Transverse colon (tissue), 4 donors: ENCODE data around the gene HDDC3. TPM values are rescaled to one million over a fixed set of nuclear protein-coding genes. Genes with fewer than 3 reads are reported as not detected.

Experiments
- DNase-seq: peaks from one replicate; pipeline ENCODE4 v3.0.0-alpha.2; 2019
- H3K27ac ChIP-seq, 4 donors: fragments of 200-600 bp; sonication (generic); 2 replicates each; pipeline ENCODE4 v1.5.1; 2016 to 2018; ENCODE audit warnings: inconsistent platforms in 4 of 4
- H3K27me3 ChIP-seq: fragments of 200-600 bp; sonication (generic); 2 replicates; pipeline ENCODE4 v1.5.1; 2017; ENCODE audit warnings: inconsistent platforms
- H3K36me3 ChIP-seq, 4 donors: fragments of 200-600 bp; sonication (generic); 2 replicates each; pipeline ENCODE4 v1.5.1; 2017 to 2019; ENCODE audit warnings: inconsistent platforms in 4 of 4
- H3K4me1 ChIP-seq, 4 donors: fragments of 200-600 bp; sonication (generic); 2 replicates each; pipeline ENCODE4 v1.5.1; 2017 to 2020; ENCODE audit warnings: inconsistent platforms in 4 of 4
- H3K4me3 ChIP-seq, 4 donors: fragments of 200-600 bp; sonication (generic); 1 replicate in 1 of 4; 2 replicates in 3 of 4; pipeline versions ENCODE4 v1.5.1 to v1.6.1; 2017 to 2019; ENCODE audit warnings: inconsistent platforms in 4 of 4
- H3K9me3 ChIP-seq, 2 donors: fragments of 200-600 bp; sonication (generic); 2 replicates each; pipeline ENCODE4 v1.5.1; 2017 to 2019; ENCODE audit warnings: inconsistent platforms in 2 of 2
- EP300 ChIP-seq: sonication (generic); formaldehyde crosslinking; IDR thresholded peaks from one replicate; pipeline ENCODE4 v1.6.1; 2017; ENCODE audit warnings: antibody characterized with exemption, low read depth
- POLR2A ChIP-seq: fragments of 450-650 bp; IDR thresholded peaks from one replicate; pipeline ENCODE4 v1.6.1; 2016; ENCODE audit warnings: antibody characterized with exemption, mild to moderate bottlenecking, moderate library complexity
- POLR2AphosphoS5 ChIP-seq, 3 donors: sonication (generic); formaldehyde crosslinking; IDR thresholded peaks; one replicate each; pipeline ENCODE4 v1.6.1; 2016; ENCODE audit warnings: antibody characterized with exemption in 3 of 3
- WGBS, 2 donors: methylation state at CpG; one replicate each; pipeline ENCODE4 v1.1.5; 2018; ENCODE audit warnings: low coverage in 1 of 2; 5-methylcytosine and 5-hydroxymethylcytosine counted together
- in situ Hi-C, 4 donors: fragments of 200-750 bp; cut with MboI; loops; one replicate each; pipeline versions ENCODE4 v1.15.0 to v1.15.1; 2017; ENCODE audit warnings: low sequenced_read_pairs in 3 of 4, low pct_ligation_motif_present in 1 of 4, low pct_unique_long_range_greater_than_20kb in 1 of 4
- intact Hi-C: fragments of 100-400 bp; cut with DNase I; formaldehyde crosslinking; loops from one replicate; pipeline ENCODE4 v1.15.1; 2023; ENCODE audit warnings: low total_unique reads
- total RNA-seq, 4 donors: library from RNA; depleted of rRNA; stranded (reverse); fragments of >200 nt; gene quantifications; one replicate each; pipeline ENCODE4 v1.1.0, GENCODE V29; 2016
- TF ChIP-seq, protein P1 (sequence below), 5 experiments: fragments of 200-600 bp in 3 of 5; fragments of 450-650 bp in 2 of 5; sonication (generic) in 3 of 5; IDR thresholded peaks; 1 replicate in 2 of 5; 2 replicates in 3 of 5; pipeline ENCODE4 v1.5.1; 2016 to 2017; ENCODE audit warnings: antibody characterized with exemption in 5 of 5, inconsistent platforms in 3 of 5, mild to moderate bottlenecking in 2 of 5, moderate library complexity in 1 of 5

HDDC3 gene, protein sequence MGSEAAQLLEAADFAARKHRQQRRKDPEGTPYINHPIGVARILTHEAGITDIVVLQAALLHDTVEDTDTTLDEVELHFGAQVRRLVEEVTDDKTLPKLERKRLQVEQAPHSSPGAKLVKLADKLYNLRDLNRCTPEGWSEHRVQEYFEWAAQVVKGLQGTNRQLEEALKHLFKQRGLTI
- 10 to 100 TPM; 13.8 to 21.8 (median 17.9) TPM for total RNA-seq

DNA sequence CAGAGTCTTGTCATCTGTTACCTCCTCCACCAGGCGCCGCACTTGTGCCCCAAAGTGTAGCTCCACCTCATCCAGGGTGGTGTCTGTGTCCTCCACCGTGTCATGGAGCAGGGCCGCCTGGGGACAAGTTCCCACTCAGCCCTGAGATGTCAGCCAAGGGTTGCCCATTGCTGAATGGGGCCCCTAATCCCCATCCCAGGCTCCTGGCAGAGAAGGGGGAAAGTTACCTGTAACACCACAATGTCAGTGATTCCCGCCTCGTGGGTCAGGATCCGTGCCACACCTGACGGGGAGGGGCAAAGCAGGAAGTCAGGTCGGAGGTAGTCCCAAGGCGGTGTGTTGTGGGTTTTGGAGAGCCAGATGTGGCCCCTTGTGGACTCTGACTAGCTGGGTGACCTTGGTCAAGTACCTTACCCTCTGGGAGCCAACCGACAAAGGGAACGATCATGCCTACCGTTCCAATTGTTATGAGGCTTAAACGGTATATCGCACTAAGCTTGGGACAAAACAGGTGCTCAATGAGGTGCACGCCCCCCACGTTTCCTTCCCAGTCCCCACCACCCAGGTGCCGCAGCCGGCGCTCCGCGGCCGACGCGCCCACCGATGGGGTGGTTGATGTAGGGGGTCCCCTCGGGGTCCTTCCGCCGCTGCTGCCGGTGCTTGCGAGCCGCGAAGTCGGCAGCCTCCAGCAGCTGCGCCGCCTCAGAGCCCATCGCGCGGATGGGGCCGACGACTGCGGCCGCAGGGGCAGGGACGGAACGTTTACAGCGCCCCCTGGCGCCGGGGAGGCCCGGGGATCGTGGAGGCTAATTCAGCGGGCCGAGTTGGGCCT lies at the start of gene HDDC3:
Gene HDDC3, minus strand, starts transcription at position 722 of the 832 bp plus-strand sequence. Its CDS starts 9 bp downstream, at position 713.
- in situ Hi-C loops, result no loop called here

DNA sequence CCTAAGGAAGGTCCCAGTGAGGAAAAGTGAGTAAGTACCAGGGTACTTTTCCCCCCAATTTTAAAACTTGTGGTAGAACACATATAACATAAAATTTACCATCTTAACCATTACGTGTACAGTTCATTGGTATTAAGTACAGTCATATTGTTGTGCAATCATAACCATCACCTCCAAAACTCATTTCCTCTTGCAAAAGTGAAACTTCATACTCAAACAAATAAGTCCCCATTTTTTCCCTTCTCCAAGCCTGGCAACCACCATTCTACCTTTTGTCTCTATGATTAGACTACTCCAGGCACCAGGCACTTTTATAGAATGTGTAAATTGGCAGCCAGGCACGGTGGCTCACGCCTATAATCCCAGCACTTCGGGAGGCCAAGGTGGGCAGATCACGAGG lies 49.8 kb upstream of the HDDC3 start:
- TF ChIP-seq EP300, result no peak
- TF ChIP-seq, protein P1, sequence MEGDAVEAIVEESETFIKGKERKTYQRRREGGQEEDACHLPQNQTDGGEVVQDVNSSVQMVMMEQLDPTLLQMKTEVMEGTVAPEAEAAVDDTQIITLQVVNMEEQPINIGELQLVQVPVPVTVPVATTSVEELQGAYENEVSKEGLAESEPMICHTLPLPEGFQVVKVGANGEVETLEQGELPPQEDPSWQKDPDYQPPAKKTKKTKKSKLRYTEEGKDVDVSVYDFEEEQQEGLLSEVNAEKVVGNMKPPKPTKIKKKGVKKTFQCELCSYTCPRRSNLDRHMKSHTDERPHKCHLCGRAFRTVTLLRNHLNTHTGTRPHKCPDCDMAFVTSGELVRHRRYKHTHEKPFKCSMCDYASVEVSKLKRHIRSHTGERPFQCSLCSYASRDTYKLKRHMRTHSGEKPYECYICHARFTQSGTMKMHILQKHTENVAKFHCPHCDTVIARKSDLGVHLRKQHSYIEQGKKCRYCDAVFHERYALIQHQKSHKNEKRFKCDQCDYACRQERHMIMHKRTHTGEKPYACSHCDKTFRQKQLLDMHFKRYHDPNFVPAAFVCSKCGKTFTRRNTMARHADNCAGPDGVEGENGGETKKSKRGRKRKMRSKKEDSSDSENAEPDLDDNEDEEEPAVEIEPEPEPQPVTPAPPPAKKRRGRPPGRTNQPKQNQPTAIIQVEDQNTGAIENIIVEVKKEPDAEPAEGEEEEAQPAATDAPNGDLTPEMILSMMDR (IDR thresholded peaks at IDR 0.05), result no peak
- TF ChIP-seq POLR2A, result no peak
- TF ChIP-seq POLR2AphosphoS5 (IDR thresholded peaks at IDR 0.05), result no peak
- Histone ChIP-seq H3K27me3 (no peaks in the 10 kb centered on the region), H3K9me3 (no peaks in the 10 kb centered on the region), H3K36me3 (peaks cover 0 to 3% (median 0%) of the 10 kb centered on the region in 4 donors), H3K27ac (no peak overlapping the region), H3K4me3 (no peak overlapping the region), H3K4me1 (no peaks in the 10 kb centered on the region)
- no peak for DNase-seq
- in situ Hi-C loops, result no loop called here
- intact Hi-C loops, result no loop called here
- 71 to 87% methylated on average over 1 to 5 of the region's 5 CpGs for WGBS, 2 donors

More for the DNA sequence above, at the start of gene HDDC3:
- H3K9me3 ChIP-seq, result no peaks in the 10 kb centered on the region
- DNase-seq, result peak; percentile 95
- intact Hi-C loops, result no loop called here
- no peaks in the 10 kb centered on the region for H3K36me3 ChIP-seq
- 1% methylated on average over 17 of the region's 52 CpGs; no CpG with 5 or more reads in 1 of the 2 donors for WGBS, 2 donors
- H3K4me1 ChIP-seq, result peaks cover 18 to 59% (median 41%) of the 10 kb centered on the region in 4 donors
- H3K4me3 ChIP-seq, result peak within 1 kb of the TSS; percentile 54 to 93 (median 80)
- H3K27ac ChIP-seq, result peak within 1 kb of the TSS; percentile 94 to 96 (median 95)
- peak; percentile 67 to 94 (median 92) for TF ChIP-seq POLR2AphosphoS5 (IDR thresholded peaks at IDR 0.05)
- no peak for TF ChIP-seq EP300
- TF ChIP-seq, protein P1 (IDR thresholded peaks at IDR 0.05), result peak; percentile 87 to 97 (median 96)
- peak; percentile 86 for TF ChIP-seq POLR2A
- no peaks in the 10 kb centered on the region for H3K27me3 ChIP-seq

GRCh38 chr15:90981681-90982080 lies 49.3 kb upstream of the HDDC3 start:
- Histone ChIP-seq H3K9me3 (no peaks in the 10 kb centered on the region), H3K4me3 (no peak overlapping the region), H3K4me1 (no peaks in the 10 kb centered on the region), H3K27ac (no peak overlapping the region), H3K27me3 (no peaks in the 10 kb centered on the region), H3K36me3 (peaks cover 0 to 3% (median 0%) of the 10 kb centered on the region in 4 donors)
- DNase-seq, result no peak
- in situ Hi-C loops (no loop called here), intact Hi-C loops (no loop called here)
- TF ChIP-seq, protein P1 (IDR thresholded peaks at IDR 0.05), result no peak
- TF ChIP-seq EP300 (no peak), POLR2A (no peak), POLR2AphosphoS5 (IDR thresholded peaks at IDR 0.05) (no peak)
- WGBS, 2 donors, result 80 to 93% methylated on average over 3 to 6 of the region's 6 CpGs

- Histone ChIP-seq H3K4me1 (no peaks in the 10 kb centered on the region), H3K9me3 (no peaks in the 10 kb centered on the region), H3K4me3 (no peak overlapping the region), H3K27ac (no peak overlapping the region), H3K36me3 (peaks cover 0 to 3% (median 0%) of the 10 kb centered on the region in 4 donors), H3K27me3 (no peaks in the 10 kb centered on the region)
- in situ Hi-C loops (no loop called here), intact Hi-C loops (no loop called here)
- no peak for DNase-seq
- TF ChIP-seq POLR2A (no peak), EP300 (no peak), POLR2AphosphoS5 (IDR thresholded peaks at IDR 0.05) (no peak)
- TF ChIP-seq, protein P1 (IDR thresholded peaks at IDR 0.05), result no peak
- 22 to 79% methylated on average over 1 of the region's 1 CpG for WGBS, 2 donors
These were observed 47.2 kb upstream of the HDDC3 start for GRCh38 chr15:90979582-90979981.
